AG10803 (cell line): ENCODE results near the gene PODN.

Experiments used
- DNase-seq: peaks from one replicate; pipeline ENCODE4 v3.0.0; 2010; ENCODE audit warnings: low read depth
- H3K4me3 ChIP-seq: 2 replicates; pipeline ENCODE4 v1.5.1; 2011; ENCODE audit warnings: mild to moderate bottlenecking, low read length, control low read depth
- CTCF ChIP-seq: conservative IDR thresholded peaks from 2 replicates; pipeline ENCODE4 v1.5.1; 2011; ENCODE audit warnings: mild to moderate bottlenecking, low read length, control low read depth, inconsistent platforms

The PODN gene

GRCh38 chr1:53122201-53122885 is 60.3 kb downstream of the PODN start:
- TF ChIP-seq CTCF, result no peak
- peak; percentile 87 for DNase-seq
- no peak overlapping the region for H3K4me3 ChIP-seq

- H3K4me3 ChIP-seq, result no peak overlapping the region
- DNase-seq, result no peak
- TF ChIP-seq CTCF, result no peak
These were observed 61.0 kb downstream of the PODN start for GRCh38 chr1:53122961-53123413.

GRCh38 chr1:53123453-53124140 is 61.6 kb downstream of the PODN start:
- no peak for TF ChIP-seq CTCF
- peak; percentile 83 for DNase-seq
- no peak overlapping the region for H3K4me3 ChIP-seq

- no peak overlapping the region for H3K4me3 ChIP-seq
- DNase-seq, result no peak
- no peak for TF ChIP-seq CTCF
These were observed 63.1 kb downstream of the PODN start for GRCh38 chr1:53125122-53125521.

- no peak for DNase-seq
- no peak overlapping the region for H3K4me3 ChIP-seq
- no peak for TF ChIP-seq CTCF
These were observed 63.8 kb downstream of the PODN start for GRCh38 chr1:53125623-53126360.

GRCh38 chr1:53126495-53126894 is 64.5 kb downstream of the PODN start:
- DNase-seq, result no peak
- no peak for TF ChIP-seq CTCF
- no peak overlapping the region for H3K4me3 ChIP-seq
